ENCODE results near the gene UBE2QL1. TPM values are rescaled to one million over a fixed set of nuclear protein-coding genes. Genes with fewer than 3 reads are reported as not detected.

The UBE2QL1 gene
- total RNA-seq, 1 experiment from 2014 or later, result 2.6 TPM

- no peak for DNase-seq (ENCODE audit: low spot score)
- peaks cover 8% of the 10 kb centered on the region for H3K27me3 ChIP-seq (replicated peaks; ENCODE audit: insufficient read depth, low read depth, low read length, poor library complexity)
- BruUV-seq (replicated peaks), result no TSS peak
- H3K4me3 ChIP-seq (ENCODE audit: low read depth, low read length, poor library complexity, severe bottlenecking), result no peak overlapping the region
- ChIA-PET POLR2A (ENCODE audit: low non-redundant PET) (no interaction called here), CTCF (no interaction called here)
- TF ChIP-seq EZH2 (IDR thresholded peaks at IDR 0.05; ENCODE audit: borderline replicate concordance, low read depth, low read length, poor library complexity, severe bottlenecking), result no peak
- TF ChIP-seq, protein P1, sequence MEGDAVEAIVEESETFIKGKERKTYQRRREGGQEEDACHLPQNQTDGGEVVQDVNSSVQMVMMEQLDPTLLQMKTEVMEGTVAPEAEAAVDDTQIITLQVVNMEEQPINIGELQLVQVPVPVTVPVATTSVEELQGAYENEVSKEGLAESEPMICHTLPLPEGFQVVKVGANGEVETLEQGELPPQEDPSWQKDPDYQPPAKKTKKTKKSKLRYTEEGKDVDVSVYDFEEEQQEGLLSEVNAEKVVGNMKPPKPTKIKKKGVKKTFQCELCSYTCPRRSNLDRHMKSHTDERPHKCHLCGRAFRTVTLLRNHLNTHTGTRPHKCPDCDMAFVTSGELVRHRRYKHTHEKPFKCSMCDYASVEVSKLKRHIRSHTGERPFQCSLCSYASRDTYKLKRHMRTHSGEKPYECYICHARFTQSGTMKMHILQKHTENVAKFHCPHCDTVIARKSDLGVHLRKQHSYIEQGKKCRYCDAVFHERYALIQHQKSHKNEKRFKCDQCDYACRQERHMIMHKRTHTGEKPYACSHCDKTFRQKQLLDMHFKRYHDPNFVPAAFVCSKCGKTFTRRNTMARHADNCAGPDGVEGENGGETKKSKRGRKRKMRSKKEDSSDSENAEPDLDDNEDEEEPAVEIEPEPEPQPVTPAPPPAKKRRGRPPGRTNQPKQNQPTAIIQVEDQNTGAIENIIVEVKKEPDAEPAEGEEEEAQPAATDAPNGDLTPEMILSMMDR (conservative IDR thresholded peaks at IDR 0.05; ENCODE audit: low read depth, low read length), result no peak
- H3K9me3 ChIP-seq (ENCODE audit: low read depth, low read length, poor library complexity, severe bottlenecking), result no peaks in the 10 kb centered on the region
- intact Hi-C loops (cut with micrococcal nuclease; ENCODE audit: unreplicated experiment), result no loop called here
- H3K27ac ChIP-seq (ENCODE audit: low read depth, low read length, poor library complexity, severe bottlenecking), result no peak overlapping the region
- H3K36me3 ChIP-seq (ENCODE audit: insufficient read depth, low read length, poor library complexity, severe bottlenecking), result no peaks in the 10 kb centered on the region
- H3K4me1 ChIP-seq (ENCODE audit: insufficient read depth, low read length, poor library complexity, severe bottlenecking), result no peaks in the 10 kb centered on the region
Observed at GRCh38 chr5:6456766-6457370, 8.2 kb downstream of the UBE2QL1 start.

GRCh38 chr5:6457592-6457991, 8.9 kb downstream of the UBE2QL1 start:
- peaks cover 6% of the 10 kb centered on the region for H3K4me1 ChIP-seq (ENCODE audit: insufficient read depth, low read length, poor library complexity, severe bottlenecking)
- H3K27me3 ChIP-seq (replicated peaks; ENCODE audit: insufficient read depth, low read depth, low read length, poor library complexity), result peaks cover 2% of the 10 kb centered on the region
- no peaks in the 10 kb centered on the region for H3K36me3 ChIP-seq (ENCODE audit: insufficient read depth, low read length, poor library complexity, severe bottlenecking)
- TF ChIP-seq, protein P1 (conservative IDR thresholded peaks at IDR 0.05; ENCODE audit: low read depth, low read length), result no peak
- TF ChIP-seq EZH2 (IDR thresholded peaks at IDR 0.05; ENCODE audit: borderline replicate concordance, low read depth, low read length, poor library complexity, severe bottlenecking), result no peak
- no TSS peak for BruUV-seq (replicated peaks)
- H3K4me3 ChIP-seq (ENCODE audit: low read depth, low read length, poor library complexity, severe bottlenecking), result no peak overlapping the region
- DNase-seq (ENCODE audit: low spot score), result no peak
- H3K9me3 ChIP-seq (ENCODE audit: low read depth, low read length, poor library complexity, severe bottlenecking), result no peaks in the 10 kb centered on the region
- POLR2A ChIA-PET (ENCODE audit: low non-redundant PET), result no interaction called here
- H3K27ac ChIP-seq (ENCODE audit: low read depth, low read length, poor library complexity, severe bottlenecking), result no peak overlapping the region
- CTCF ChIA-PET, result no interaction called here
- intact Hi-C loops (cut with micrococcal nuclease; ENCODE audit: unreplicated experiment), result no loop called here

DNA sequence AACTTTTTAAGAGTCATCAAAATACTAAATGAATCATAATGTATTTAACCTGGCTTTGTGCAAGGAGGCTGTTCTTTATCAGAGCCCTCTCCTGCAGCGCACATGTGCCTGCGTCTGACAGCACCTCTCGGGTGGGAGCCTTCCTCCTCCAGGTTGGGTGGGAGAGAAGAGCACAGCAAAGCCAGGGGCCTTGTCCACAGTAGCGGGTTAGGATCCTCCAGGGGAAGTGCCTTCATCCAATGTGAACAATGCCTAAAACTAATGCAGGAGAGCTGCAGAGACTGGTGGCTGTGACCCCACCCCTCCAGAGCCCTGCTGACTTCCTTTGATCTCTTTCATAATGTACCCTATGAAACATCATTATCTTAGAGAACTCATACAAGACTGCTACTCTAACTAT, 10.2 kb downstream of the UBE2QL1 start:
- no peak overlapping the region for H3K27ac ChIP-seq (ENCODE audit: low read depth, low read length, poor library complexity, severe bottlenecking)
- no peak overlapping the region for H3K4me3 ChIP-seq (ENCODE audit: low read depth, low read length, poor library complexity, severe bottlenecking)
- peaks cover 13% of the 10 kb centered on the region for H3K4me1 ChIP-seq (ENCODE audit: insufficient read depth, low read length, poor library complexity, severe bottlenecking)
- H3K36me3 ChIP-seq (ENCODE audit: insufficient read depth, low read length, poor library complexity, severe bottlenecking), result no peaks in the 10 kb centered on the region
- H3K27me3 ChIP-seq (replicated peaks; ENCODE audit: insufficient read depth, low read depth, low read length, poor library complexity), result no peaks in the 10 kb centered on the region
- CTCF ChIA-PET, result no interaction called here
- DNase-seq (ENCODE audit: low spot score), result no peak
- no peaks in the 10 kb centered on the region for H3K9me3 ChIP-seq (ENCODE audit: low read depth, low read length, poor library complexity, severe bottlenecking)
- BruUV-seq (replicated peaks), result no TSS peak
- TF ChIP-seq EZH2 (IDR thresholded peaks at IDR 0.05; ENCODE audit: borderline replicate concordance, low read depth, low read length, poor library complexity, severe bottlenecking), result no peak
- TF ChIP-seq, protein P1 (conservative IDR thresholded peaks at IDR 0.05; ENCODE audit: low read depth, low read length), result no peak
- intact Hi-C loops (cut with micrococcal nuclease; ENCODE audit: unreplicated experiment), result no loop called here
- POLR2A ChIA-PET (ENCODE audit: low non-redundant PET), result no interaction called here
